ENCODE results near the gene MCM10.

DNA sequence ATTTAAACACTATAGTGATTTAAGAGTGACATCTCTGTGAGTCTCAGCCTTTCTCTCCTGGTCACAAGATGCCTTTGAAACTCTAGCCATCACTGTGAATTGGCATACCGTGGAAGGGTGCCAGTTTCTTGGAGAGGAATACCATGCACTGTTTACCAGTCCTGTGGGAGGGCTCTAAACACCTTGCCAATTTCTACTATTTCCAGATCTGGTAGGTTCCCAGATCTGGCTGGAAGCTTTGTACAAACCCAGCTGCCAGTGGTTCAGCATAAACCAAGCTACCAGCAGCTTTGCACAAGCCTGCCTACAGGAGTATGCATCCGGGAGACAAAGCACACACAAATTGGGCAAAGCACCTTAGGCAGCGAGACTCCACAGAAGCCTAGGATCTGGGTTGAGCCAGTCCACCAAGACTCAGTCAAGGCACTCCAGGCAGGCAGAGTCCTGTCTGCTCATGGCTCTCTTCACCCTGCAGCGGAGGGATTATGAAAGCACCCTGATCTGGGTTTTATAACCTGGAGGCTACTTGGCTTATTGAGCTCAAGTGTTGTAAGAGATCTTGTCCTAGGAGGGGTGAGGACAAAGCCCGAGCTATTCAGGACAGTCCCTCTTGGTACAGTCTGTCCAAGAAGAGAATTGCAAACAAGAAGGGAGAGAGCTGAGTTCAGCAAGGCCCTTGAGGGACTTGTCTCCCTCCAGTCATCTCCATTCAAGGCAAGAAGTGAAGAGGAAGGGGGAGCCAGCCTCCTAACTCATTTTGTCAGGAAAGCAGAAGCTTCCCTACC is 23.6 kb downstream of the MCM10 start:
- TF ChIP-seq, protein P1, sequence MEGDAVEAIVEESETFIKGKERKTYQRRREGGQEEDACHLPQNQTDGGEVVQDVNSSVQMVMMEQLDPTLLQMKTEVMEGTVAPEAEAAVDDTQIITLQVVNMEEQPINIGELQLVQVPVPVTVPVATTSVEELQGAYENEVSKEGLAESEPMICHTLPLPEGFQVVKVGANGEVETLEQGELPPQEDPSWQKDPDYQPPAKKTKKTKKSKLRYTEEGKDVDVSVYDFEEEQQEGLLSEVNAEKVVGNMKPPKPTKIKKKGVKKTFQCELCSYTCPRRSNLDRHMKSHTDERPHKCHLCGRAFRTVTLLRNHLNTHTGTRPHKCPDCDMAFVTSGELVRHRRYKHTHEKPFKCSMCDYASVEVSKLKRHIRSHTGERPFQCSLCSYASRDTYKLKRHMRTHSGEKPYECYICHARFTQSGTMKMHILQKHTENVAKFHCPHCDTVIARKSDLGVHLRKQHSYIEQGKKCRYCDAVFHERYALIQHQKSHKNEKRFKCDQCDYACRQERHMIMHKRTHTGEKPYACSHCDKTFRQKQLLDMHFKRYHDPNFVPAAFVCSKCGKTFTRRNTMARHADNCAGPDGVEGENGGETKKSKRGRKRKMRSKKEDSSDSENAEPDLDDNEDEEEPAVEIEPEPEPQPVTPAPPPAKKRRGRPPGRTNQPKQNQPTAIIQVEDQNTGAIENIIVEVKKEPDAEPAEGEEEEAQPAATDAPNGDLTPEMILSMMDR (IDR thresholded peaks at IDR 0.05 in 2 of 3, conservative IDR thresholded peaks at IDR 0.05 in 1 of 3; ENCODE audit: borderline replicate concordance in 1 of 3, insufficient read depth in 1 of 3, low read depth in 2 of 3, low read length in 2 of 3) = no peak
- TF ChIP-seq, protein P2, sequence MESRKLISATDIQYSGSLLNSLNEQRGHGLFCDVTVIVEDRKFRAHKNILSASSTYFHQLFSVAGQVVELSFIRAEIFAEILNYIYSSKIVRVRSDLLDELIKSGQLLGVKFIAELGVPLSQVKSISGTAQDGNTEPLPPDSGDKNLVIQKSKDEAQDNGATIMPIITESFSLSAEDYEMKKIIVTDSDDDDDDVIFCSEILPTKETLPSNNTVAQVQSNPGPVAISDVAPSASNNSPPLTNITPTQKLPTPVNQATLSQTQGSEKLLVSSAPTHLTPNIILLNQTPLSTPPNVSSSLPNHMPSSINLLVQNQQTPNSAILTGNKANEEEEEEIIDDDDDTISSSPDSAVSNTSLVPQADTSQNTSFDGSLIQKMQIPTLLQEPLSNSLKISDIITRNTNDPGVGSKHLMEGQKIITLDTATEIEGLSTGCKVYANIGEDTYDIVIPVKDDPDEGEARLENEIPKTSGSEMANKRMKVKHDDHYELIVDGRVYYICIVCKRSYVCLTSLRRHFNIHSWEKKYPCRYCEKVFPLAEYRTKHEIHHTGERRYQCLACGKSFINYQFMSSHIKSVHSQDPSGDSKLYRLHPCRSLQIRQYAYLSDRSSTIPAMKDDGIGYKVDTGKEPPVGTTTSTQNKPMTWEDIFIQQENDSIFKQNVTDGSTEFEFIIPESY (IDR thresholded peaks at IDR 0.05; ENCODE audit: extremely low read depth, insufficient replicate concordance, low read length) = no peak
- TF ChIP-seq ZNF274 (IDR thresholded peaks at IDR 0.05; ENCODE audit: low read depth, low read length) (no peak), EZH2 (IDR thresholded peaks at IDR 0.05) (no peak), TCF7L2 (IDR thresholded peaks at IDR 0.05; ENCODE audit: borderline replicate concordance, extremely low read depth, insufficient read depth, insufficient read length) (no peak)
- TF ChIP-seq, protein P3, sequence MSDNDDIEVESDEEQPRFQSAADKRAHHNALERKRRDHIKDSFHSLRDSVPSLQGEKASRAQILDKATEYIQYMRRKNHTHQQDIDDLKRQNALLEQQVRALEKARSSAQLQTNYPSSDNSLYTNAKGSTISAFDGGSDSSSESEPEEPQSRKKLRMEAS (IDR thresholded peaks at IDR 0.05) = no peak

All from HCT116 (cell line).